Karpas-422 (cell line): ENCODE results near the gene MICAL2. TPM values are rescaled to one million over a fixed set of nuclear protein-coding genes. Genes with fewer than 3 reads are reported as not detected.

Source experiments
- DNase-seq: peaks from one replicate; pipeline ENCODE4 v3.0.0-alpha.2; 2015
- H2AFZ ChIP-seq: fragments of 200-600 bp; sonication (generic); 2 replicates; pipeline ENCODE4 v1.6.1; 2014; ENCODE audit warnings: antibody characterized with exemption, low read length, mixed read lengths
- H3K27ac ChIP-seq: fragments of 200-600 bp; sonication (generic); 2 replicates; pipeline ENCODE4 v1.5.1; 2014; ENCODE audit warnings: mild to moderate bottlenecking, low read length, moderate library complexity
- H3K27me3 ChIP-seq: fragments of 200-600 bp; sonication (generic); 2 replicates; pipeline ENCODE4 v1.6.1; 2014; ENCODE audit warnings: low read length, mixed read lengths
- H3K36me3 ChIP-seq: fragments of 200-600 bp; sonication (generic); 2 replicates; pipeline ENCODE4 v1.6.1; 2014; ENCODE audit warnings: low read length, mixed read lengths; ENCODE audit not compliant: insufficient read depth
- H3K4me1 ChIP-seq: fragments of 200-600 bp; sonication (generic); 2 replicates; pipeline ENCODE4 v1.6.1; 2014; ENCODE audit warnings: mild to moderate bottlenecking, low read length, mixed read lengths
- H3K4me2 ChIP-seq: fragments of 200-600 bp; sonication (generic); 2 replicates; pipeline ENCODE4 v1.6.1; 2014; ENCODE audit warnings: low read length, low read depth, mild to moderate bottlenecking; ENCODE audit not compliant: poor library complexity, severe bottlenecking
- H3K4me3 ChIP-seq: fragments of 200-600 bp; sonication (generic); 2 replicates; pipeline ENCODE4 v1.5.1; 2014; ENCODE audit warnings: mild to moderate bottlenecking, antibody characterized with exemption, low read length, mixed read lengths
- H3K79me2 ChIP-seq: fragments of 200-600 bp; sonication (generic); 2 replicates; pipeline ENCODE4 v1.6.1; 2014; ENCODE audit warnings: mild to moderate bottlenecking, low read length, mixed read lengths
- H3K9ac ChIP-seq: fragments of 200-600 bp; sonication (generic); 2 replicates; pipeline ENCODE4 v1.6.0; 2014; ENCODE audit warnings: low read length
- H3K9me2 ChIP-seq: fragments of 200-600 bp; sonication (generic), shearing (Covaris generic); replicated peaks from 2 replicates; pipeline ENCODE4 v1.6.0; 2014; ENCODE audit warnings: mild to moderate bottlenecking, low read length, moderate library complexity; ENCODE audit not compliant: insufficient read depth
- H3K9me3 ChIP-seq: fragments of 300-700, 200-600 bp; sonication (generic); 2 replicates; pipeline ENCODE4 v1.6.1; 2014; ENCODE audit warnings: low read length, mixed read lengths
- H4K20me1 ChIP-seq: fragments of 200-600 bp; sonication (generic); 2 replicates; pipeline ENCODE4 v1.6.1; 2014; ENCODE audit warnings: mild to moderate bottlenecking, antibody characterized with exemption, low read length, low read depth; ENCODE audit not compliant: insufficient read depth
- total RNA-seq: library from RNA; depleted of rRNA; stranded (reverse); fragments of >200 nt; shearing (Covaris generic); gene quantifications from 2 replicates; pipeline ENCODE4 v1.2.3, GENCODE V29; 2014; ENCODE audit warnings: low replicate concordance

MICAL2 gene
- total RNA-seq, 1 experiment from 2014 or later = 0.93 TPM

DNA sequence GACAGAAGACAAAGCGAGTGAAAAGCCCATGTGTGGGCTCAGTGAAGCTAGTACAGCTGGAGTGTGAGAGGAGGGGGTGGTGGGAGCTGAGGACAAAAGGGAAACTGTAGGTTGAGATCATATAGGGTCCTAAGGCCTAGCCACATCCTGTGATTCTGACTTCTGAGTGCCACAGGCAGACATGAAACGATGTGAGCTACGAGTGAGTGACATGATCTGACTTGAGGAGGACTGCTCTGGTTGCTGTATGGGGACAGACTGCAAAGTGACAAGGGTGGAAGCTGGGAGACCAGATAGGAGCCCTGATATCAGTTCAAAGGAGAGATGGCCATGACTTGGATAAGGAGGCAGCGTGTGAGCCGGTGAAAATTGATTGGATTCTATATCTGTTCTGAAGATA, 85.4 kb downstream of the MICAL2 start:
- Histone ChIP-seq H3K9me2 (no peaks in the 10 kb centered on the region), H3K9ac (no peak overlapping the region), H3K27ac (no peak overlapping the region), H2AFZ (no peak overlapping the region), H3K4me2 (no peak overlapping the region), H3K36me3 (no peaks in the 10 kb centered on the region), H4K20me1 (peaks cover 4% of the 10 kb centered on the region; the same call in 1 of the 2 replicates), H3K79me2 (no peaks in the 10 kb centered on the region), H3K27me3 (no peaks in the 10 kb centered on the region), H3K9me3 (no peaks in the 10 kb centered on the region), H3K4me3 (no peak overlapping the region), H3K4me1 (peaks cover 10% of the 10 kb centered on the region)
- no peak for DNase-seq

DNA sequence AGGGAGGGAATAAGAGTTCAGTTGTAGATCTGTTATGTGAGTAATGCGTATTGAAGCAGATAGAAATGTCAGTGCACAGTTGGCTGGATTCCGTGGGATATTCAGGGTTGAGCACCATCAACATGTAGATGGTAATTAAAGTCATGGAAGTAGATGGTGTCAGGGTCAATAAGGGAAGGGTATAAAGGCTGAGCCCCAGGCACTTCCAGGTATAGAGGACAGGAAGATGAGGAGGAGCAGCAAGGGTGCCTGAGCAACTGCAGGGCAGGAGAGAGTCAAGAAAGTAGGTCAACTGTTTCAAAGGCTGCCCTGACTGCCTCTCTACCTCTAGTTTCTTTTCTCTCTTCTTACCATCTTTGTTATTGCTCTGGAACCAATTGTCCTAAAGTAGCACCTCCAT, 85.9 kb downstream of the MICAL2 start:
- Histone ChIP-seq H2AFZ (no peak overlapping the region), H3K9me3 (no peaks in the 10 kb centered on the region), H3K9ac (no peak overlapping the region), H3K4me2 (no peak overlapping the region), H3K27me3 (no peaks in the 10 kb centered on the region), H3K4me3 (no peak overlapping the region), H3K9me2 (no peaks in the 10 kb centered on the region), H3K27ac (no peak overlapping the region), H3K36me3 (no peaks in the 10 kb centered on the region), H3K79me2 (no peaks in the 10 kb centered on the region), H3K4me1 (peaks cover 10% of the 10 kb centered on the region), H4K20me1 (peaks cover 4% of the 10 kb centered on the region; the same call in 1 of the 2 replicates)
- DNase-seq = no peak

GRCh38 chr11:12196872-12197271, 86.5 kb downstream of the MICAL2 start:
- Histone ChIP-seq H3K9ac (no peak overlapping the region), H3K4me1 (peaks cover 10% of the 10 kb centered on the region), H3K27me3 (no peaks in the 10 kb centered on the region), H3K36me3 (no peaks in the 10 kb centered on the region), H4K20me1 (peaks cover 4% of the 10 kb centered on the region; the same call in 1 of the 2 replicates), H3K4me3 (no peak overlapping the region), H3K9me2 (no peaks in the 10 kb centered on the region), H3K27ac (no peak overlapping the region), H3K4me2 (no peak overlapping the region), H3K9me3 (no peaks in the 10 kb centered on the region), H2AFZ (no peak overlapping the region), H3K79me2 (no peaks in the 10 kb centered on the region)
- no peak for DNase-seq

GRCh38 chr11:12198251-12199222, 88.1 kb downstream of the MICAL2 start:
- Histone ChIP-seq H3K4me3 (no peak overlapping the region), H3K36me3 (no peaks in the 10 kb centered on the region), H3K4me1 (peaks cover 10% of the 10 kb centered on the region), H3K27me3 (no peaks in the 10 kb centered on the region), H4K20me1 (peaks cover 4% of the 10 kb centered on the region; the same call in 1 of the 2 replicates), H3K9ac (no peak overlapping the region), H3K27ac (no peak overlapping the region), H2AFZ (no peak overlapping the region), H3K9me3 (no peaks in the 10 kb centered on the region), H3K9me2 (no peaks in the 10 kb centered on the region), H3K79me2 (no peaks in the 10 kb centered on the region), H3K4me2 (no peak overlapping the region)
- DNase-seq = no peak

DNA sequence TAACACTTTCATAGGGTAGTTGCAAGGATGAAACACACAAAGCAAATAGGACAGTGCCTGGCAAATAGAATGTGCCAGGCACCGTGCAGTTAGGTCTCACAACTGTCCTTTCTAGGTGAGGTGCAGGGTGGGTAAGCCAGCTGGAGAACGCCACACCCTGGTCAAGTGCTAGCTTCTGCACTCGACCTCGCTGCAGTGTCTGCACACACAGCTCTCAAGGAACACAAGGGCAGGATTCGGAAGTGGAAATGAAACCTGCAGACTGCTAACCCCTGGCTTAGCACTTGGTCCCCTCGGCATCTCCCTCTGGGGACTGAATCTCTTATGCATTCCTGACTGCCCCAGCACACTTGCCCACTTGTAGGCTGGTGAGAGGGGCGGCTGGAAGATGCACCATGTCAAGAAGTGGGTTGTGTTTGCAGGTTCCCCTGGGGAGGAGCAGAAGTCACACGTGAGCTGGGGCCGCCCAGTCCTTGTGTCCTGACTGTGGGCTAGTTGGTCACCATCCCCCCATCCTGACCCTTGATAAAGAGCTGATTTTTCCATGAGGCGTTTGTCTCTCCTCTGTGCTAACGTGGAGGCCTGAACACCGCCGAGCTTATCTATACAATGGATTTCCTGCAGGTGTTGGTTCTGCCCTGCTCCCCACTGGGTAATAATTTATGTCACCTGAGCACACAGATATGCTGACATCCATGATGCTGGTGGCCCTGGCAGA, 89.0 kb downstream of the MICAL2 start:
- H3K79me2 ChIP-seq = no peaks in the 10 kb centered on the region
- no peak overlapping the region for H3K9ac ChIP-seq
- DNase-seq = peak; percentile 77
- no peaks in the 10 kb centered on the region for H3K9me2 ChIP-seq
- H3K4me2 ChIP-seq = peak overlapping the region; percentile 6
- H3K9me3 ChIP-seq = no peaks in the 10 kb centered on the region
- H3K36me3 ChIP-seq = no peaks in the 10 kb centered on the region
- H4K20me1 ChIP-seq = peaks cover 4% of the 10 kb centered on the region; the same call in 1 of the 2 replicates
- no peak overlapping the region for H3K4me3 ChIP-seq
- peaks cover 10% of the 10 kb centered on the region for H3K4me1 ChIP-seq
- H3K27me3 ChIP-seq = no peaks in the 10 kb centered on the region
- H2AFZ ChIP-seq = no peak overlapping the region
- H3K27ac ChIP-seq = no peak overlapping the region

GRCh38 chr11:12200279-12200990, 90.0 kb downstream of the MICAL2 start:
- Histone ChIP-seq H3K4me1 (peaks cover 10% of the 10 kb centered on the region), H4K20me1 (peaks cover 4% of the 10 kb centered on the region; the same call in 1 of the 2 replicates), H3K9me2 (no peaks in the 10 kb centered on the region), H3K27me3 (no peaks in the 10 kb centered on the region), H3K4me3 (no peak overlapping the region), H3K36me3 (no peaks in the 10 kb centered on the region), H2AFZ (no peak overlapping the region), H3K27ac (no peak overlapping the region), H3K9me3 (no peaks in the 10 kb centered on the region), H3K9ac (no peak overlapping the region), H3K79me2 (no peaks in the 10 kb centered on the region), H3K4me2 (no peak overlapping the region)
- DNase-seq = no peak

DNA sequence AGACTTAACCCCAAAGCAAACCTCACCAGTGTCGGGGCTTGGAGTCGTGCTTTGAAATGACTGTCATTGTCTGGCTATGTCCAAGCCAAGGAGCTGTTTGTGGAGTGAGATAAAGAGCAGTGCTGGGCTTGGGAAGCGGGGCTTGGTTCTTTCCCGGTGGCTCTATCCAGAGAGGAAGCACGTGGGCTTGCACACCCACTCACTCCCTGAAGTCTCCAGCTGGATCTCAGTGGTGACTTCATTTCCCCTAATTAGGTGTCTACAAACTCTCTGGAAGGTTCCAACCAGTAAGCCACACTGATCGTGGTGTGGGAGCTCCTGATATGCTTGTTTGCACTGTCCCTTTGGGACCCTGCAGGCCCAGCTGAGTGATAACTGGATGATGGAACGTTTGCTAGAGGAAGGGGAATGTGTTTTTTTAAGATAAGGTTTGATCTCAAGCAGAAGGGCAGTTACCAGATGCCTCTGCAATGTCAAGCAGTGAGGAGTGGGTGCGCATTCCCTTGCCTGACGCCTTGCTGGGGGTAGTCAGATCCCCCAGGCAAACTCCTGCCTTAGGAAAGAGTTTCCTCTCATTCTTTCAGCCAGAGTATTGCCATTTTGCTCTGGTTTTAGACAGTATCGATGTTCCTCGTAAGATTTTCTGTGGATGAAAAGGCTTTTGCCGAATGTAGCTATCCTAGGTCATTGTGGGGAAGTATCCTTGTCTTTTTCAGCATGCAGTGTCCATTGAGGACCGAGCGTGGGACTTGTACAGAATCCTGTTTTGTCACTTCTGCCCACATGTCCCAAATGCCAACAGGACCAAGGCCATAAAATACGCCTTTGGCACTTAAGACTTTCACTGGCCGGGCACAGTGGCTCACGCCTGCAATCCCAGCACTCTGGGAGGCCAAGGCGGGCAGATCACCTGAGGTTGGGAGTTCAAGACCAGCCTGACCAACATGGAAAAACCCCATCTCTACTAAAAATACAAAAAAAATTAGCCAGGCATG, 90.9 kb downstream of the MICAL2 start:
- no peak overlapping the region for H3K4me2 ChIP-seq
- no peaks in the 10 kb centered on the region for H3K36me3 ChIP-seq
- H2AFZ ChIP-seq = no peak overlapping the region
- H3K27me3 ChIP-seq = no peaks in the 10 kb centered on the region
- no peak overlapping the region for H3K4me3 ChIP-seq
- H3K79me2 ChIP-seq = no peaks in the 10 kb centered on the region
- peaks cover 10% of the 10 kb centered on the region for H3K4me1 ChIP-seq
- no peak overlapping the region for H3K27ac ChIP-seq
- H3K9me3 ChIP-seq = no peaks in the 10 kb centered on the region
- H3K9me2 ChIP-seq = no peaks in the 10 kb centered on the region
- peaks cover 4% of the 10 kb centered on the region; the same call in 1 of the 2 replicates for H4K20me1 ChIP-seq
- no peak overlapping the region for H3K9ac ChIP-seq
- DNase-seq = no peak
